HepG2 (cell line): ENCODE results near the gene RHOD. TPM values are rescaled to one million over a fixed set of nuclear protein-coding genes. Genes with fewer than 3 reads are reported as not detected.

Experiments used
- ARID5B ChIP-seq: IDR thresholded peaks from 2 replicates; pipeline ENCODE4 v1.4.0; 2020; ENCODE audit warnings: mild to moderate bottlenecking, missing genetic modification reagents
- ARNT2 ChIP-seq: sonication (generic); formaldehyde crosslinking; IDR thresholded peaks from 2 replicates; pipeline ENCODE4 v1.8.0; 2022; ENCODE audit warnings: mild to moderate bottlenecking, low read depth, missing genetic modification reagents, moderate library complexity
- CSRNP2 ChIP-seq: sonication (generic); formaldehyde crosslinking; conservative IDR thresholded peaks from 2 replicates; pipeline ENCODE4 v1.8.0; 2022; ENCODE audit warnings: low read depth, missing genetic modification reagents
- ERF ChIP-seq: IDR thresholded peaks from 2 replicates; pipeline ENCODE4 v1.6.1; 2018; ENCODE audit warnings: missing biosample characterization, missing genetic modification reagents
- FOXP1 ChIP-seq, 2 experiments: fragments of 450-650 bp in 1 of 2; IDR thresholded peaks; 2 replicates each; pipeline ENCODE4 v1.6.1; 2017 to 2018; ENCODE audit warnings: antibody characterized with exemption in 1 of 2
- HMG20B ChIP-seq: conservative IDR thresholded peaks from 2 replicates; pipeline ENCODE4 v1.6.1; 2016; ENCODE audit warnings: missing genetic modification reagents, missing compliant biosample characterization
- HMGXB4 ChIP-seq, 2 experiments: sonication (generic) in 1 of 2; formaldehyde crosslinking in 1 of 2; IDR thresholded peaks; 2 replicates each; pipeline versions ENCODE4 v1.4.0 to v1.6.1; 2018 to 2020; ENCODE audit warnings: missing genetic modification reagents in 2 of 2, borderline replicate concordance in 1 of 2, low read depth in 1 of 2, mild to moderate bottlenecking in 1 of 2, missing biosample characterization in 1 of 2
- PHF20 ChIP-seq: sonication (generic); formaldehyde crosslinking; IDR thresholded peaks from 2 replicates; pipeline ENCODE4 v1.5.0; 2020; ENCODE audit warnings: mild to moderate bottlenecking, missing genetic modification reagents
- REL ChIP-seq: sonication (generic); formaldehyde crosslinking; conservative IDR thresholded peaks from 2 replicates; pipeline ENCODE4 v1.8.0; 2022; ENCODE audit warnings: mild to moderate bottlenecking, missing genetic modification reagents, moderate library complexity
- ZNF407 ChIP-seq: sonication (generic); formaldehyde crosslinking; IDR thresholded peaks from one replicate; pipeline ENCODE4 v1.5.1; 2020; ENCODE audit warnings: mild to moderate bottlenecking, missing genetic modification reagents; ENCODE audit errors: not compliant biosample characterization
- ZSCAN25 ChIP-seq: sonication (generic); formaldehyde crosslinking; IDR thresholded peaks from 2 replicates; pipeline ENCODE4 v1.8.0; 2022; ENCODE audit warnings: mild to moderate bottlenecking, missing genetic modification reagents
- polyA plus RNA-seq, 8 experiments: library from polyadenylated mRNA; depleted of rRNA in 3 of 8; stranded (reverse) in 7 of 8; unstranded in 1 of 8; fragments of >200 nt; fragmentation: Illumina TruSeq in 4 of 8; extraction: Trizol in 4 of 8; gene quantifications; 2 replicates each; pipeline versions ENCODE4 v1.2.1 to v1.2.3, GENCODE V29; 2011 to 2016; ENCODE audit warnings: low read depth in 4 of 8, missing spikeins in 1 of 8, mixed read lengths in 1 of 8; ENCODE audit not compliant: insufficient read depth in 1 of 8
- total RNA-seq, 5 experiments: library from RNA; depleted of rRNA; stranded (reverse); fragments of >200 nt; fragmentation: Illumina TruSeq; extraction: Trizol; gene quantifications; 2 replicates each; pipeline ENCODE4 v1.2.3, GENCODE V29; 2016; ENCODE audit warnings: low read depth in 1 of 5
- TF ChIP-seq, protein P1 (sequence below): sonication (generic); formaldehyde crosslinking; IDR thresholded peaks from 2 replicates; pipeline ENCODE4 v1.8.1; 2023; ENCODE audit warnings: mild to moderate bottlenecking, moderate library complexity, missing genetic modification reagents

The RHOD gene
- total and polyA plus RNA-seq, 2 of the 13 experiments (the other 11 are each of a cell fraction or from before 2014, with no cell fraction given), result 0.27 to 0.98 TPM

GRCh38 chr11:67076202-67076601, 19.6 kb downstream of the RHOD start (continued):
- TF ChIP-seq HMGXB4 (CRISPR knock-in tag; IDR thresholded peaks at IDR 0.05; ENCODE audit: borderline replicate concordance in 1 of 2, low read depth in 1 of 2) (no peak), REL (CRISPR knock-in tag) (no peak), ZNF407 (no peak), ERF (0 out of 2 replicates have a peak, but pooled peaks have one; percentile 29), HMG20B (CRISPR knock-in tag) (no peak), FOXP1 (IDR thresholded peaks at IDR 0.05) (no peak), FOXP1 (CRISPR knock-in tag; IDR thresholded peaks at IDR 0.05) (no peak), PHF20 (CRISPR knock-in tag) (0 out of 2 replicates have a peak, but pooled peaks have one; percentile 27), ARID5B (CRISPR knock-in tag) (peak; percentile 50), ZSCAN25 (CRISPR knock-in tag) (peak; percentile 82), CSRNP2 (CRISPR knock-in tag) (no peak), ARNT2 (no peak)
- TF ChIP-seq, protein P1, sequence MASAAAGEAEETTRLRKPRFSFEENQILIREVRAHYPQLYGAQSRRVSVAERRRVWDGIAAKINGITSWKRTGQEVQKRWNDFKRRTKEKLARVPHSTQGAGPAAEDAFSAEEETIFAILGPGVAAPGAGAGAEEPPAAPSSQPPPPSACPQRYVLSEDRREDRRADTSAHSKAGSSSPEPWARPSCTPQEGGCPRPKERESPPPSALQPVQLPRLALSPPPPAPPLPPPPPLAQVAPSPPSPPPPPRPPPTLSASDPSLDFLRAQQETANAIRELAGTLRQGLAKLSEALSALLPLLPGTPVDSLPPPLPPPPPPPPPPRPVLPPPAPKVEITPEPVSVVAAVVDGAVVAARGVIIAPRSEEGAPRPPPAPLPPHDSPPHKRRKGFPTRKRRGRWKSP (CRISPR knock-in tag), result no peak
